IMR-90 (cell line): ENCODE data around the gene ZFP90. TPM values are rescaled to one million over a fixed set of nuclear protein-coding genes. Genes with fewer than 3 reads are reported as not detected.

ENCODE experiments used
- ATAC-seq: fragments of 200-7000 bp; cut with Tn5 transposase; 2 replicates; pipeline ENCODE4 v1.9.1; 2020; ENCODE audit warnings: low read depth, mild to moderate bottlenecking, moderate library complexity
- BruUV-seq: library from RNA; stranded (reverse); fragments of 400-500 nt; replicated peaks from 2 replicates; lab custom pipeline; 2021; lab: Mats Ljungman, UMichigan
- CTCF ChIA-PET: fragments of 300-600 bp; formaldehyde crosslinking; extraction: SDS; loops from one replicate; lab custom pipeline; 2021; ENCODE audit warnings: antibody characterized with exemption; lab: Yijun Ruan, JAX
- POLR2A ChIA-PET: fragments of 300-600 bp; sonication (Branson Sonifier 250); formaldehyde crosslinking; loops from one replicate; lab custom pipeline; 2022; ENCODE audit warnings: antibody characterized with exemption; ENCODE audit not compliant: unreplicated experiment; lab: Charles Lee
- DNase-seq: peaks from one replicate; pipeline ENCODE4 v3.0.0; 2013
- H2AFZ ChIP-seq: replicated peaks from 2 replicates; pipeline ENCODE3; 2013; ENCODE audit warnings: low read length, mild to moderate bottlenecking; ENCODE audit not compliant: poor library complexity
- H2AK5ac ChIP-seq: 2 replicates; pipeline ENCODE4 v1.6.1; 2013; ENCODE audit warnings: low read depth, low read length, inconsistent platforms
- H2AK9ac ChIP-seq: replicated peaks from 2 replicates; pipeline ENCODE3; 2013; ENCODE audit warnings: mild to moderate bottlenecking, low read depth, low read length, moderate library complexity; ENCODE audit not compliant: poor library complexity
- H2BK120ac ChIP-seq: 2 replicates; pipeline ENCODE4 v1.6.1; 2013; ENCODE audit warnings: low read depth, low read length, inconsistent platforms
- H2BK15ac ChIP-seq: 3 replicates; pipeline ENCODE4 v1.6.1; 2013; ENCODE audit warnings: low read depth, low read length, inconsistent platforms
- H2BK20ac ChIP-seq: 2 replicates; pipeline ENCODE4 v1.6.1; 2013; ENCODE audit warnings: low read depth, mild to moderate bottlenecking, inconsistent platforms, low read length, moderate library complexity
- H2BK5ac ChIP-seq: 2 replicates; pipeline ENCODE4 v1.6.1; 2013; ENCODE audit warnings: mild to moderate bottlenecking, low read depth, low read length, inconsistent platforms; ENCODE audit not compliant: poor library complexity, severe bottlenecking
- H3K14ac ChIP-seq: replicated peaks from 2 replicates; pipeline ENCODE4 v1.6.1; 2013; ENCODE audit warnings: low read depth, low read length, inconsistent platforms
- H3K18ac ChIP-seq: 2 replicates; pipeline ENCODE4 v1.6.1; 2013; ENCODE audit warnings: low read depth, low read length, control low read depth
- H3K23ac ChIP-seq: 2 replicates; pipeline ENCODE4 v1.6.1; 2013; ENCODE audit warnings: low read depth, low read length, inconsistent platforms
- H3K27ac ChIP-seq: 2 replicates; pipeline ENCODE4 v1.5.1; 2013; ENCODE audit warnings: mild to moderate bottlenecking, control low read depth, low read length; ENCODE audit not compliant: insufficient read depth
- H3K27me3 ChIP-seq: 2 replicates; pipeline ENCODE4 v1.6.1; 2013; ENCODE audit warnings: low read length; ENCODE audit not compliant: control insufficient read depth, insufficient read depth
- H3K36me3 ChIP-seq: 2 replicates; pipeline ENCODE4 v1.6.1; 2013; ENCODE audit warnings: low read length, mixed read lengths; ENCODE audit not compliant: control insufficient read depth, insufficient read depth
- H3K4ac ChIP-seq: 2 replicates; pipeline ENCODE4 v1.6.1; 2013; ENCODE audit warnings: low read depth, low read length, inconsistent platforms
- H3K4me1 ChIP-seq: 2 replicates; pipeline ENCODE4 v1.6.1; 2013; ENCODE audit warnings: low read length, mixed read lengths; ENCODE audit not compliant: control insufficient read depth, insufficient read depth
- H3K4me2 ChIP-seq: 2 replicates; pipeline ENCODE4 v1.6.1; 2013; ENCODE audit warnings: low read depth, mild to moderate bottlenecking, control low read depth, low read length, moderate library complexity
- H3K4me3 ChIP-seq: 2 replicates; pipeline ENCODE4 v1.5.1; 2013; ENCODE audit warnings: low read depth, mild to moderate bottlenecking, control low read depth, low read length, moderate library complexity; ENCODE audit not compliant: insufficient read depth
- H3K56ac ChIP-seq: 2 replicates; pipeline ENCODE4 v1.6.1; 2013; ENCODE audit warnings: low read length, inconsistent platforms; ENCODE audit not compliant: insufficient read depth; ENCODE audit errors: extremely low read depth
- H3K79me1 ChIP-seq, 2 experiments: 2 replicates each; pipeline ENCODE4 v1.6.1; 2013; ENCODE audit warnings: low read length in 2 of 2, inconsistent platforms in 1 of 2, low read depth in 1 of 2
- H3K9ac ChIP-seq: 2 replicates; pipeline ENCODE4 v1.6.1; 2013; ENCODE audit warnings: low read depth, low read length, control low read depth
- H3K9me1 ChIP-seq: 2 replicates; pipeline ENCODE4 v1.6.1; 2013; ENCODE audit warnings: low read length, inconsistent platforms; ENCODE audit not compliant: insufficient read depth
- H3K9me3 ChIP-seq: 2 replicates; pipeline ENCODE4 v1.6.1; 2013; ENCODE audit warnings: low read length; ENCODE audit not compliant: control insufficient read depth, insufficient read depth
- H4K20me1 ChIP-seq: 2 replicates; pipeline ENCODE4 v1.6.1; 2013; ENCODE audit warnings: low read length, inconsistent platforms; ENCODE audit not compliant: insufficient read depth
- H4K5ac ChIP-seq: 2 replicates; pipeline ENCODE4 v1.6.1; 2013; ENCODE audit warnings: mild to moderate bottlenecking, low read depth, low read length, control low read depth
- H4K8ac ChIP-seq, 2 experiments: 2 replicates each; pipeline ENCODE4 v1.6.1; 2013; ENCODE audit warnings: low read depth in 2 of 2, low read length in 2 of 2, control low read depth in 1 of 2, inconsistent platforms in 1 of 2
- H4K91ac ChIP-seq: 2 replicates; pipeline ENCODE4 v1.6.1; 2013; ENCODE audit warnings: low read depth, low read length, inconsistent platforms; ENCODE audit not compliant: insufficient read depth
- BHLHE40 ChIP-seq: fragments of 150-350 bp; IDR thresholded peaks from 2 replicates; pipeline ENCODE4 v1.6.1; 2016; ENCODE audit warnings: mild to moderate bottlenecking, low read depth, low read length
- CEBPB ChIP-seq: IDR thresholded peaks from 2 replicates; pipeline ENCODE4 v1.6.1; 2012; ENCODE audit warnings: low read depth, low read length, improper control_type of control experiment
- CHD1 ChIP-seq: IDR thresholded peaks from 2 replicates; pipeline ENCODE4 v1.6.1; 2012; ENCODE audit warnings: low read depth, low read length, improper control_type of control experiment
- CTCF ChIP-seq: conservative IDR thresholded peaks from 2 replicates; pipeline ENCODE4 v1.5.1; 2012; ENCODE audit warnings: mild to moderate bottlenecking, low read depth, low read length, improper control_type of control experiment
- ELK1 ChIP-seq: fragments of 150-350 bp; IDR thresholded peaks from 2 replicates; pipeline ENCODE4 v1.6.1; 2016; ENCODE audit warnings: low read depth, mild to moderate bottlenecking, low read length, moderate library complexity, borderline replicate concordance
- MAFK ChIP-seq: IDR thresholded peaks from 2 replicates; pipeline ENCODE4 v1.6.1; 2012; ENCODE audit warnings: low read depth, low read length, improper control_type of control experiment
- MAZ ChIP-seq: IDR thresholded peaks from 2 replicates; pipeline ENCODE4 v1.6.1; 2012; ENCODE audit warnings: low read depth, mild to moderate bottlenecking, low read length, improper control_type of control experiment, moderate library complexity, borderline replicate concordance
- MXI1 ChIP-seq: IDR thresholded peaks from 2 replicates; pipeline ENCODE4 v1.6.1; 2012; ENCODE audit warnings: low read depth, mild to moderate bottlenecking, low read length, moderate library complexity, borderline replicate concordance
- NFE2L2 ChIP-seq: fragments of 150-350 bp; IDR thresholded peaks from 2 replicates; pipeline ENCODE4 v1.6.1; 2016; ENCODE audit warnings: low read depth, mild to moderate bottlenecking, low read length
- POLR2A ChIP-seq: IDR thresholded peaks from 2 replicates; pipeline ENCODE4 v1.6.1; 2012; ENCODE audit warnings: mild to moderate bottlenecking, low read depth, low read length
- RAD21 ChIP-seq: IDR thresholded peaks from 2 replicates; pipeline ENCODE4 v1.6.1; 2012; ENCODE audit warnings: low read length, improper control_type of control experiment
- RCOR1 ChIP-seq: IDR thresholded peaks from 2 replicates; pipeline ENCODE4 v1.6.1; 2012; ENCODE audit warnings: mild to moderate bottlenecking, low read length, improper control_type of control experiment; ENCODE audit not compliant: insufficient replicate concordance
- RFX5 ChIP-seq: IDR thresholded peaks from 2 replicates; pipeline ENCODE4 v1.8.0; 2012; ENCODE audit warnings: low read depth, mild to moderate bottlenecking, low read length, moderate library complexity
- SMC3 ChIP-seq: fragments of 150-350 bp; IDR thresholded peaks from 2 replicates; pipeline ENCODE4 v1.6.1; 2016; ENCODE audit warnings: low read depth, mild to moderate bottlenecking, antibody characterized with exemption, low read length, moderate library complexity
- USF2 ChIP-seq: fragments of 150-350 bp; IDR thresholded peaks from 2 replicates; pipeline ENCODE4 v1.6.1; 2017; ENCODE audit warnings: mild to moderate bottlenecking, antibody characterized with exemption, low read length, low read depth
- WGBS, 2 experiments: methylation state at CpG; one replicate each; pipeline versions ENCODE4 v1.1.5 to v1.1.7; 2013; ENCODE audit warnings: missing lambda C conversion rate in 2 of 2; ENCODE audit not compliant: insufficient read length in 1 of 2; ENCODE audit errors: extremely low coverage in 2 of 2; 5-methylcytosine and 5-hydroxymethylcytosine counted together
- dilution Hi-C: fragments of 300-500 bp; cut with HindIII; formaldehyde crosslinking; loops from one replicate; pipeline ENCODE4 v1.14.3; 2018; ENCODE audit warnings: low sequenced_read_pairs; ENCODE audit not compliant: unreplicated experiment
- in situ Hi-C: fragments of 300-500 bp; cut with MboI; formaldehyde crosslinking; loops from 3 replicates; pipeline ENCODE4 v1.14.3; 2019; ENCODE audit warnings: low sequenced_read_pairs, inconsistent platforms, mixed read lengths
- intact Hi-C: fragments of 100-400 bp; cut with micrococcal nuclease; formaldehyde crosslinking; loops from 2 replicates; pipeline ENCODE4 v1.10.0; 2022
- polyA plus RNA-seq, 3 experiments: library from polyadenylated mRNA; depleted of rRNA; stranded (reverse); fragments of >200 nt; gene quantifications; 2 replicates each; pipeline ENCODE4 v1.2.3, GENCODE V29; 2012; ENCODE audit warnings: low replicate concordance in 1 of 3
- total RNA-seq: library from RNA; depleted of rRNA; stranded (reverse); fragments of >200 nt; gene quantifications from 2 replicates; pipeline ENCODE4 v1.2.3, GENCODE V29; 2012

Gene ZFP90
- total and polyA plus RNA-seq, 2 of the 4 experiments (the other 2 are of a cell fraction), result 7.3 to 22.6 TPM

GRCh38 chr16:68553186-68553585, 14.1 kb downstream of the ZFP90 start:
- H4K91ac ChIP-seq, result no peak overlapping the region
- in situ Hi-C loops (no loop called here), intact Hi-C loops (no loop called here), dilution Hi-C loops (no loop called here)
- no peak overlapping the region for H2BK15ac ChIP-seq
- no peak overlapping the region for H4K8ac ChIP-seq
- peaks cover 72% of the 10 kb centered on the region for H3K36me3 ChIP-seq
- H3K79me1 ChIP-seq, result peaks cover 8 to 12% of the 10 kb centered on the region in 2 experiments
- no peak overlapping the region for H2AK9ac ChIP-seq
- H2BK5ac ChIP-seq, result no peak overlapping the region
- H3K27me3 ChIP-seq, result no peaks in the 10 kb centered on the region
- POLR2A ChIA-PET, result no interaction called here
- no peak overlapping the region for H4K5ac ChIP-seq
- no peak overlapping the region for H3K4ac ChIP-seq
- no peaks in the 10 kb centered on the region; the same call in 1 of the 2 replicates for H4K20me1 ChIP-seq
- ATAC-seq (no peak), DNase-seq (no peak)
- no peak for TF ChIP-seq CEBPB
- no peak for TF ChIP-seq ELK1
- no peak for TF ChIP-seq SMC3
- no peak for TF ChIP-seq MXI1
- no peak for TF ChIP-seq CTCF
- TF ChIP-seq RAD21, result no peak
- TF ChIP-seq RCOR1, result no peak
- no peak for TF ChIP-seq CHD1
- TF ChIP-seq MAFK, result no peak
- no peak for TF ChIP-seq USF2
- no peak for TF ChIP-seq NFE2L2
- no peak for TF ChIP-seq BHLHE40
- TF ChIP-seq POLR2A, result no peak
- TF ChIP-seq RFX5, result no peak
- no peak for TF ChIP-seq MAZ
- peaks cover 82% of the 10 kb centered on the region for H3K9me3 ChIP-seq
- BruUV-seq, result no TSS peak
- no peak overlapping the region for H2AK5ac ChIP-seq
- WGBS, 2 experiments, result 90% methylated on average over 6 of the region's 7 CpGs; no CpG with 5 or more reads in 1 of the 2 experiments
- no peak overlapping the region for H3K18ac ChIP-seq
- no peak overlapping the region for H2AFZ ChIP-seq
- H3K4me1 ChIP-seq, result no peaks in the 10 kb centered on the region
- no peak overlapping the region for H3K56ac ChIP-seq
- H3K23ac ChIP-seq, result no peak overlapping the region
- no peak overlapping the region for H3K4me3 ChIP-seq
- H3K9me1 ChIP-seq, result no peaks in the 10 kb centered on the region
- H3K14ac ChIP-seq, result no peak overlapping the region
- CTCF ChIA-PET, result no interaction called here
- no peak overlapping the region for H2BK20ac ChIP-seq
- H3K4me2 ChIP-seq, result no peak overlapping the region
- no peak overlapping the region for H3K9ac ChIP-seq
- no peak overlapping the region for H2BK120ac ChIP-seq
- H3K27ac ChIP-seq, result no peak overlapping the region
